Measurements from ENCODE around the gene DHX30. TPM values are rescaled to one million over a fixed set of nuclear protein-coding genes. Genes with fewer than 3 reads are reported as not detected.

The DHX30 gene
- total RNA-seq, 3 donors from 2014 or later = 166 to 178 (median 167) TPM

GRCh38 chr3:47846186-47846879 lies 43.4 kb downstream of the DHX30 start:
- Mint-ChIP-seq H3K4me1 (ENCODE audit: low read depth) (no peaks in the 10 kb centered on the region), H3K27me3 (ENCODE audit: low read depth) (no peaks in the 10 kb centered on the region), H3K4me3 (no peak overlapping the region), H3K9me3 (no peaks in the 10 kb centered on the region), H3K36me3 (ENCODE audit: insufficient read depth) (peaks cover 30% of the 10 kb centered on the region)
- no peak for DNase-seq
- no peak for ATAC-seq

GRCh38 chr3:47846880-47847248 lies 43.9 kb downstream of the DHX30 start:
- H3K9me3 Mint-ChIP-seq = no peaks in the 10 kb centered on the region
- H3K4me3 Mint-ChIP-seq = no peak overlapping the region
- no peaks in the 10 kb centered on the region for H3K27me3 Mint-ChIP-seq (ENCODE audit: low read depth)
- no peak for DNase-seq
- no peaks in the 10 kb centered on the region for H3K4me1 Mint-ChIP-seq (ENCODE audit: low read depth)
- H3K36me3 Mint-ChIP-seq (ENCODE audit: insufficient read depth) = peaks cover 26% of the 10 kb centered on the region
- no peak for ATAC-seq

DNA sequence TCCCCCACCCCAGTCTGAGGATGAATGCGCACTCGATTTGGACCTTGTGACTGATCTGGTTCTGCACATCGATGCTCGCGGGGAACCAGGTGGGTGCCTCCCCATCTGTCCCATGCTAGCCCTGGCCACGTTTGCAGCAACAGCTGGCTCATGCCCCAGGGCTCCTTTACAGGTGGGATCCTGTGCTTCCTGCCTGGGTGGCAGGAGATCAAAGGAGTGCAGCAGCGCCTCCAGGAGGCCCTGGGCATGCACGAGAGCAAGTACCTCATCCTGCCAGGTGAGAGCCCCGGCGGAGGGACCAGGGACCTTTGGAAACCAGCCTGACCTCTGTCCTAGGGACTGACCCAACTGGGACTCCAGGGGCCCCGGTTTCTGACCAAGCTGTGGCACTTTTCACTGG lies 44.3 kb downstream of the DHX30 start:
- H3K4me1 Mint-ChIP-seq (ENCODE audit: low read depth) = no peaks in the 10 kb centered on the region
- H3K36me3 Mint-ChIP-seq (ENCODE audit: insufficient read depth) = peaks cover 26% of the 10 kb centered on the region

GRCh38 chr3:47847801-47848518 lies 45.0 kb downstream of the DHX30 start:
- H3K9me3 Mint-ChIP-seq = no peaks in the 10 kb centered on the region

More for the DNA sequence above, 44.3 kb downstream of the DHX30 start:
- H3K27me3 Mint-ChIP-seq (ENCODE audit: low read depth) = no peaks in the 10 kb centered on the region
- H3K4me3 Mint-ChIP-seq = no peak overlapping the region
- ATAC-seq (no peak), DNase-seq (no peak)
- no peaks in the 10 kb centered on the region for H3K9me3 Mint-ChIP-seq

GRCh38 chr3:47848599-47849117 lies 45.7 kb downstream of the DHX30 start:
- peaks cover 23% of the 10 kb centered on the region for H3K36me3 Mint-ChIP-seq (ENCODE audit: insufficient read depth)
- no peak for ATAC-seq
- no peak overlapping the region for H3K4me3 Mint-ChIP-seq
- no peaks in the 10 kb centered on the region for H3K27me3 Mint-ChIP-seq (ENCODE audit: low read depth)
- DNase-seq = no peak
- H3K4me1 Mint-ChIP-seq (ENCODE audit: low read depth) = no peaks in the 10 kb centered on the region
- H3K9me3 Mint-ChIP-seq = no peaks in the 10 kb centered on the region

More at GRCh38 chr3:47847801-47848518, 45.0 kb downstream of the DHX30 start:
- ATAC-seq (no peak), DNase-seq (no peak)
- H3K27me3 Mint-ChIP-seq (ENCODE audit: low read depth) = no peaks in the 10 kb centered on the region
- H3K36me3 Mint-ChIP-seq (ENCODE audit: insufficient read depth) = peaks cover 23% of the 10 kb centered on the region
- H3K4me3 Mint-ChIP-seq = no peak overlapping the region
- H3K4me1 Mint-ChIP-seq (ENCODE audit: low read depth) = no peaks in the 10 kb centered on the region

GRCh38 chr3:47849186-47849698 lies 46.3 kb downstream of the DHX30 start:
- Mint-ChIP-seq H3K9me3 (no peaks in the 10 kb centered on the region), H3K4me3 (no peak overlapping the region), H3K36me3 (ENCODE audit: insufficient read depth) (peaks cover 17% of the 10 kb centered on the region), H3K4me1 (ENCODE audit: low read depth) (no peaks in the 10 kb centered on the region), H3K27me3 (ENCODE audit: low read depth) (no peaks in the 10 kb centered on the region)
- ATAC-seq (no peak), DNase-seq (no peak)

GRCh38 chr3:47849699-47850563 lies 47.0 kb downstream of the DHX30 start:
- DNase-seq (no peak), ATAC-seq (no peak)
- Mint-ChIP-seq H3K4me3 (no peak overlapping the region), H3K27me3 (ENCODE audit: low read depth) (no peaks in the 10 kb centered on the region), H3K9me3 (no peaks in the 10 kb centered on the region), H3K36me3 (ENCODE audit: insufficient read depth) (peaks cover 11% of the 10 kb centered on the region), H3K4me1 (ENCODE audit: low read depth) (no peaks in the 10 kb centered on the region)

DNA sequence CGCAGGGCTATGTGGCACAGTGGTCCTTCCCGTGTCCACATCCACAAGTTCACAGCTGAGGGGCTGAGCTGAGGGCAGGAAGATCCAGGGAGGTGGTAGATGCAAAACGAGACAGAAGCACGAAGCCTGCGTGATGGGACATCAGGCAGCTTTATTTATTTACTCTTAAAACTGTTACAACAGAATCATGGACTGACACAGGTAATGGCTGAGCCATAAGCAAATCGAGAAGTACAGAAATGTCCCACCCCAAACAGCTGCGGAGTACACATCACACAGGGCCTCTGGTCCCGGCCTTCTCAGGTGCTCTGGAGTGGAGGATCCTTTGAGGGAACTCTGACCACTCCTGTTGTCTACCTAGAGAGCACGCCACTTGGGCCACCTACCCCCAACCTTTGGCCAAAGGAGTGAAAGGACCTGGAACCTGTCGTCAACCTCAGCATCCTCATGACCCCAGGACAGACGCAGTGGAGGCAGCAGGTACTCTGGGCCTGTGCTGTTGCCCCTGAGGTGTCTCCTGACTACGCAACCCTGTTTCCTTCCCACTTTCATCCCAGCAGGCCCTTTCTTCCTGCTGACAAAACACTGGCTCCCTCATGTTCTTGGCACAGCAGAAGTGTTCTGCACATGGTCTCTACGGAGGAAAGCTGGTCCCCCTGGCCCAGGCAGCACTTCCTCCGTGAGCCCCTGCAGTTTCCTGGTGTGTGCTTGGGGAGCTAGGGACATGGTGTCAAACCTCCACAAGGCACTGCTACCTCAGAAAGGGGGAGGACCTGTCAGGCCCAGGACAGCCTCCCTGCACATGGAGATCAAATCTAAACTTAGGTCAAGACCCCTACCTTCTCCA lies 47.8 kb downstream of the DHX30 start:
- Mint-ChIP-seq H3K27me3 (ENCODE audit: low read depth) (no peaks in the 10 kb centered on the region), H3K4me1 (ENCODE audit: low read depth) (no peaks in the 10 kb centered on the region), H3K9me3 (no peaks in the 10 kb centered on the region), H3K36me3 (ENCODE audit: insufficient read depth) (peaks cover 6% of the 10 kb centered on the region), H3K4me3 (no peak overlapping the region)
- ATAC-seq = no peak
- no peak for DNase-seq

- ATAC-seq = no peak
- DNase-seq = no peak
- no peak overlapping the region for H3K4me3 Mint-ChIP-seq
- no peaks in the 10 kb centered on the region for H3K4me1 Mint-ChIP-seq (ENCODE audit: low read depth)
- H3K9me3 Mint-ChIP-seq = no peaks in the 10 kb centered on the region
- no peaks in the 10 kb centered on the region for H3K27me3 Mint-ChIP-seq (ENCODE audit: low read depth)
- peaks cover 4% of the 10 kb centered on the region for H3K36me3 Mint-ChIP-seq (ENCODE audit: insufficient read depth)
Observed at GRCh38 chr3:47851888-47852603, 49.1 kb downstream of the DHX30 start.

- no peak for DNase-seq
- peaks cover 1% of the 10 kb centered on the region for H3K36me3 Mint-ChIP-seq (ENCODE audit: insufficient read depth)
- no peaks in the 10 kb centered on the region for H3K9me3 Mint-ChIP-seq
- H3K4me1 Mint-ChIP-seq (ENCODE audit: low read depth) = no peaks in the 10 kb centered on the region
- no peak overlapping the region for H3K4me3 Mint-ChIP-seq
- no peak for ATAC-seq
- H3K27me3 Mint-ChIP-seq (ENCODE audit: low read depth) = no peaks in the 10 kb centered on the region
Observed at GRCh38 chr3:47852604-47853602, 50.0 kb downstream of the DHX30 start.

GRCh38 chr3:47854267-47854666 lies 51.3 kb downstream of the DHX30 start:
- ATAC-seq = no peak
- no peak for DNase-seq
- Mint-ChIP-seq H3K36me3 (ENCODE audit: insufficient read depth) (peaks cover 5% of the 10 kb centered on the region), H3K27me3 (ENCODE audit: low read depth) (no peaks in the 10 kb centered on the region), H3K4me1 (ENCODE audit: low read depth) (no peaks in the 10 kb centered on the region), H3K9me3 (no peaks in the 10 kb centered on the region), H3K4me3 (no peak overlapping the region)

DNA sequence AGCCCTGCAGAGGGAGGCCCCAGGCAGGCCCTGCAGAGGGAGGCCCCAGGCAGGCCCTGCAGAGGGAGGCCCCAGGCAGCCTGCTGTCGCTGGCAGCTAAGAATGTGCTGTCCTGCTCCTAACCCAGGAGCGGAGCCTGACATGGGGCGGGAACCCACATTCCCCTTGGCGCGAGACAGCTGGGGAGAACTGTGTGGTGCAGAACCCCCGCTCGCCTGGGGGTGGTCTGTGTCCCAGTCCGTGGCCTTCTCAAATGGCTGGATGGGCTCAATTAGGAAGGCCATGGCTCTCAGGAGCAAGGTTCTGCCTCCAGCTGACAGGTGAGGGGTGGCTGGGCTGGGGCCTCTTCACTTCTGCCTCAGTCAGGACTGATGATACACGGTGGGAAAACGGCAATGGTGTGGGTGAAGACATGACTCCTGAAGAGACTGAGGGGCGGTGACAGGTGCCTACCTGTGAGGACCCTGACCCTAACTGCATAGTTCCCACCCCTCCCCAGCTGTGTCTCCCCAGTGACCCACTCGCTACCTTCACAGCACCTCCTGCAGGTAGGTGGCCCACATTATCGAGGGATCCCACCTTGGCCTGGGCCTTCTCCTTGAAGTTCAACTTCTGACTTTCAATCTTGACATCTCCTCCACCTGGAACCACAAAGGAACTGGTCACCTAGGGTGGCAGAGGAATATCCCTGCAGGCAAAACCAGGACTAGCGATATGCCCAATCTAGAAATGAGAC lies 52.0 kb downstream of the DHX30 start:
- H3K4me3 Mint-ChIP-seq = no peak overlapping the region
- no peaks in the 10 kb centered on the region for H3K9me3 Mint-ChIP-seq
- DNase-seq (no peak), ATAC-seq (no peak)
- peaks cover 9% of the 10 kb centered on the region for H3K36me3 Mint-ChIP-seq (ENCODE audit: insufficient read depth)
- H3K4me1 Mint-ChIP-seq (ENCODE audit: low read depth) = no peaks in the 10 kb centered on the region
- no peaks in the 10 kb centered on the region for H3K27me3 Mint-ChIP-seq (ENCODE audit: low read depth)

Data from activated T-cell treated with anti-CD3 and anti-CD28 coated beads, Interleukin-2, amount 50 U/mL, for 4 hours (primary cell).